Embryonic facial prominence (tissue), 1 donor: ENCODE results near the gene RTP2.

Source experiments
- DNase-seq: peaks from one replicate; pipeline ENCODE4 v3.0.0-alpha.2; 2016; ENCODE audit errors: extremely low spot score

The RTP2 gene

DNA sequence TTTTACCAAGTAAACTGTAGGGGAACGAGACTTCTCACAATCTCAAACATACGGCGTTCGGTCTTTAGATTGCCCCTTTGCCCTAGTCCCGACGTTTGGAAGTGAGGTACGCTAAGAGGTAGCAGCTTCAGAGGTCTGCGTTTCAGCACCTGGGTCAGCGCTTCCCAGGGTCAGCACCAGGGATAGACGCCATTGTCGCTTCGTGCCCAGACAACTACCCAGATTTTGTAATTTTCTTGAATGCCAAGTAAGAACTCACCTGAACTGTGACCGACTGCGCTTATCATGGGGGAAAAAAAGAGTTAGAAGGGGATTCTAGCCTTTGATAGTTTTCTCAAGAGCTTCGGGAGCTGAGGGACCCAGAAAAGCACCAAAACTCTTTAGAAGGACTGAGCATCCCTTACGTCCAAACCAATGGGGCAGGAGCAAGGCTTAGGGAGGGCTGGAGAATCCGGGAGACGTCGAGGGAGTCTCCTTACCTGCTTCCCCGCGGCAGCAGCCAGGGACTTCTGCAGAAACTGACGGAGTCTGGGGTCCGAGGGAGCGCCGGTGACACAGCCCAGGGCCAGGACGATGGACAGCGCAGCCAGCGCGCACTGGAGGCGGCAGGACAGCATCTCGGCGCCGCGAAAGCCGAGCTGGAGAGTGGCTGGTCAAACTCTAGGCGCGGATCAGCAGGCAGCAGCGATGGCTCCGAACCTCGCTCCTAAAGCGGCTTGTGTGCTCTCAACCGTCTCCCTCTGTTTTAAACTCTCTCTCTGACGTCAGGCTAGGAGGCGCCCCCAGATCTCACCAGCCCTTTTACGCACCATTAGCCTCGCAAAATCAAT is 32.5 kb downstream of the RTP2 start, which contains the start of gene SST:
Gene SST, minus strand, starts transcription at position 720 of the 830 bp plus-strand sequence. Its CDS starts 103 bp downstream, at position 617.
- DNase-seq, result no peak

- no peak for DNase-seq
Measured at GRCh38 chr3:187667526-187667925, 34.8 kb downstream of the RTP2 start.

- no peak for DNase-seq
Measured at GRCh38 chr3:187665764-187666402, 36.5 kb downstream of the RTP2 start.

DNA sequence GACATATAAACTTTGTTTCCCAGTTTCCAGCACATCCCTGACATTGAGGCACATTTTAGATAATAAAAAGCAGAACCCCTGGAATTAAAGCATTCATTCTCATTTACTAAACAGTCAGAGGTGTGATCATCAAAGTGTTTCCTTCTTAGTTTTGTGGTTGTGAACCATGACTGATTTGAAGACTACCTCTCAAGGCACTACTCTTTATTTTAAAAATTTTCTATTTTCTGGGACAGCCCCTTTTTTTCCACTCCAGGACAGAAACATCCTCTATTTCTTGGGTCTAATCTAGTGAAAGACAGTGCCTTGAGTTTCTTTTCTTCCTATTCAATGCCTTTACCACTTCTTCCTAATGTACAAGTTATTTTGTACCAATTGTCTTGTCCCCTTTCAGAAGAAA is 37.3 kb downstream of the RTP2 start:
- DNase-seq, result no peak

- no peak for DNase-seq
Measured at GRCh38 chr3:187662848-187663409, 39.4 kb downstream of the RTP2 start.

DNA sequence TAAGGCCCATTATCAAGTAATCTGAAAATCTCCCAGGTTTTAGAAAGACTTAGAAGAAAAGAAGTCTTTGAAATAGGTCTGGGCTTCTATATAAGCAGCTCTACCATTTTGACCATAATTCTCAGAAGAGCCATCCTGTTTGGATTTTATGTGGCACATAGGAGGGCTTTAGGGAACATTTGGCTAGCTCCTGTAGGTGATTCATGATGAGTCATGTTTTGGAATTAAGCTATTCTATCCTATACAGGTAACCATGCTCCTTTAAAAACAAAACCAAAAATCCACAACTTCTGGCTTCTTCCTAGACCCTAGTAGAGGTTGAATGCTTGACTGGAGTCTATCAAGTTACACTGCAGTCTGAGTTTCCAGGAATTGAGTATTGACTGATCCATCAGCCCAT is 41.1 kb downstream of the RTP2 start:
- DNase-seq, result no peak

GRCh38 chr3:187651282-187651681 is 51.1 kb downstream of the RTP2 start:
- no peak for DNase-seq
